B cell (primary cell): ENCODE results near the gene SOAT2. TPM values are rescaled to one million over a fixed set of nuclear protein-coding genes. Genes with fewer than 3 reads are reported as not detected.

Source experiments
- ATAC-seq: fragments of 200-7000 bp; cut with Tn5 transposase; one replicate; pipeline ENCODE4 v1.10.0; 2021; ENCODE audit warnings: low read depth, mild to moderate bottlenecking, moderate number of reproducible peaks, moderate library complexity
- CTCF ChIA-PET: fragments of 350-600 bp; sonication (Branson Sonifier 250); formaldehyde crosslinking; loops from one replicate; lab custom pipeline; 2021; ENCODE audit warnings: antibody characterized with exemption, inconsistent platforms; lab: Charles Lee
- POLR2A ChIA-PET: fragments of 350-600 bp; sonication (Branson Sonifier 250); formaldehyde crosslinking; loops from one replicate; lab custom pipeline; 2021; ENCODE audit warnings: antibody characterized with exemption; lab: Charles Lee
- DNase-seq: peaks from one replicate; pipeline ENCODE4 v3.0.0; 2013
- H2AFZ ChIP-seq: 2 replicates; pipeline ENCODE4 v1.6.1; 2012; ENCODE audit warnings: mild to moderate bottlenecking, low read depth, low read length; ENCODE audit not compliant: insufficient read depth, poor library complexity, severe bottlenecking
- H3K27ac ChIP-seq, 2 donors: 1 replicate in 1 of 2; 2 replicates in 1 of 2; pipeline ENCODE4 v1.5.1; 2012 to 2013; ENCODE audit warnings: low read length in 2 of 2, mild to moderate bottlenecking in 2 of 2, moderate library complexity in 1 of 2
- H3K27me3 ChIP-seq, 4 experiments: fragments of 200-600 bp in 1 of 4; sonication (generic) in 1 of 4; replicated peaks in 1 of 4; 1 replicate in 2 of 4; 2 replicates in 2 of 4; pipeline versions ENCODE4 v1.6.1 to v1.7.0; 2013 to 2016; ENCODE audit warnings: low read length in 3 of 4, mild to moderate bottlenecking in 2 of 4, mixed read lengths in 1 of 4, moderate library complexity in 1 of 4; ENCODE audit not compliant: insufficient read depth in 4 of 4, control insufficient read depth in 3 of 4; ENCODE audit errors: control extremely low read depth in 1 of 4
- H3K36me3 ChIP-seq, 2 experiments: replicated peaks in 1 of 2; 1 replicate in 1 of 2; 2 replicates in 1 of 2; pipeline versions ENCODE4 v1.6.1 to v1.7.1; 2013; ENCODE audit warnings: low read length in 1 of 2; ENCODE audit not compliant: insufficient read depth in 2 of 2, control insufficient read depth in 1 of 2; ENCODE audit errors: control extremely low read depth in 1 of 2, extremely low read depth in 1 of 2
- H3K4me1 ChIP-seq, 2 donors: fragments of 200-600 bp in 1 of 2; sonication (generic) in 1 of 2; 1 replicate in 1 of 2; 2 replicates in 1 of 2; pipeline versions ENCODE4 v1.5.1 to v1.6.1; 2013 to 2017; ENCODE audit warnings: low read length in 2 of 2; ENCODE audit not compliant: control insufficient read depth in 2 of 2, insufficient read depth in 2 of 2
- H3K4me2 ChIP-seq: replicated peaks from 2 replicates; pipeline ENCODE3; 2012; ENCODE audit warnings: mild to moderate bottlenecking, low read depth, low read length; ENCODE audit not compliant: poor library complexity, severe bottlenecking
- H3K4me3 ChIP-seq, 5 experiments: fragments of 200-600 bp in 1 of 5; sonication (generic) in 1 of 5; 1 replicate in 3 of 5; 2 replicates in 2 of 5; pipeline versions ENCODE4 v1.5.1 to v1.7.0; 2011 to 2016; ENCODE audit warnings: low read length in 4 of 5, mild to moderate bottlenecking in 4 of 5, low read depth in 2 of 5, control low read depth in 1 of 5, moderate library complexity in 1 of 5; ENCODE audit not compliant: insufficient read depth in 1 of 5; ENCODE audit errors: control extremely low read depth in 1 of 5, extremely low read depth in 1 of 5
- H3K79me2 ChIP-seq: fragments of 200-600 bp; sonication (generic); one replicate; pipeline ENCODE4 v1.6.0; 2016; ENCODE audit warnings: low read length; ENCODE audit not compliant: control insufficient read depth, insufficient read depth
- H3K9ac ChIP-seq: fragments of 200-600 bp; sonication (generic); 2 replicates; pipeline ENCODE4 v1.6.1; 2017; ENCODE audit warnings: mild to moderate bottlenecking, low read length, moderate library complexity
- H3K9me3 ChIP-seq, 3 donors: one replicate each; pipeline versions ENCODE4 v1.6.1 to v1.7.1; 2013; ENCODE audit warnings: low read length in 2 of 3; ENCODE audit not compliant: control insufficient read depth in 2 of 3, insufficient read depth in 1 of 3; ENCODE audit errors: control extremely low read depth in 1 of 3
- H4K20me1 ChIP-seq: 2 replicates; pipeline ENCODE4 v1.6.0; 2012; ENCODE audit warnings: mild to moderate bottlenecking, low read length; ENCODE audit not compliant: insufficient read depth, control insufficient read depth, poor library complexity, severe bottlenecking
- H3K27ac Mint-ChIP-seq: one replicate; pipeline ENCODE4 v1.8.0; 2021; ENCODE audit warnings: mixed read lengths
- H3K27me3 Mint-ChIP-seq: one replicate; pipeline ENCODE4 v1.8.0; 2021; ENCODE audit warnings: mixed read lengths
- H3K4me1 Mint-ChIP-seq: one replicate; pipeline ENCODE4 v1.8.0; 2021; ENCODE audit warnings: mixed read lengths
- H3K4me3 Mint-ChIP-seq: one replicate; pipeline ENCODE4 v1.8.0; 2021; ENCODE audit warnings: mixed read lengths
- H3K9me3 Mint-ChIP-seq: one replicate; pipeline ENCODE4 v1.8.0; 2022; ENCODE audit warnings: mixed read lengths; ENCODE audit not compliant: insufficient read depth
- CTCF ChIP-seq: fragments of 200-600 bp; IDR thresholded peaks from one replicate; pipeline ENCODE4 v1.8.0; 2022; ENCODE audit warnings: antibody characterized with exemption, mild to moderate bottlenecking
- EZH2 ChIP-seq: IDR thresholded peaks from 2 replicates; pipeline ENCODE4 v1.6.1; 2012; ENCODE audit warnings: borderline replicate concordance, low read depth, mild to moderate bottlenecking, moderate library complexity, low read length; ENCODE audit not compliant: insufficient read depth, poor library complexity, severe bottlenecking
- WGBS: methylation state at CpG from one replicate; pipeline ENCODE4 v1.1.5; 2013; ENCODE audit warnings: missing lambda C conversion rate; ENCODE audit not compliant: insufficient coverage; 5-methylcytosine and 5-hydroxymethylcytosine counted together
- intact Hi-C: fragments of 100-400 bp; cut with micrococcal nuclease; formaldehyde crosslinking; loops from one replicate; pipeline ENCODE4 v1.10.0; 2022
- polyA plus RNA-seq: library from polyadenylated mRNA; depleted of rRNA; stranded (reverse); fragments of >200 nt; gene quantifications from 2 replicates; pipeline ENCODE4 v1.2.3, GENCODE V29; 2012
- total RNA-seq, 2 donors: library from RNA; stranded (reverse); fragments of 120-200 nt in 1 of 2; gene quantifications; 1 replicate in 1 of 2; 2 replicates in 1 of 2; pipeline versions ENCODE4 v1.2.3 to v1.2.4, GENCODE V29; 2013 to 2022

Gene SOAT2
- total and polyA plus RNA-seq, 2 donors (not counting 1 experiment from before 2014, with no cell fraction given): 0.31 TPM; not detected in 1

- no peak overlapping the region for H3K27ac ChIP-seq
- H2AFZ ChIP-seq: peak overlapping the region; percentile 89
- H3K27me3 ChIP-seq: peaks cover 0 to 18% (median 7%) of the 10 kb centered on the region in 4 experiments
- no peaks in the 10 kb centered on the region for H4K20me1 ChIP-seq
- intact Hi-C loops: loop anchor here (5.0 kb wide), 1 partner anchor 46 kb away; the partner anchor contains the start of gene TNS2
- Mint-ChIP-seq H3K4me3 (peak overlapping the region; percentile 90), H3K27me3 (peaks cover 18% of the 10 kb centered on the region), H3K27ac (no peak overlapping the region), H3K9me3 (no peaks in the 10 kb centered on the region), H3K4me1 (peaks cover 37% of the 10 kb centered on the region)
- H3K4me3 ChIP-seq: peak overlapping the region in 4 of 5 experiments; percentile 51 to 69 (median 58)
- ChIA-PET CTCF (interaction anchor here (0.6 to 13.1 kb wide), 21 partner anchors 8 to 1301 kb away, joined by 3 to 344 read pairs (median 5); partner anchors contain the start of gene SPRYD3), POLR2A (interaction anchor here (0.8 to 2.6 kb wide), 3 partner anchors 12 to 44 kb away, joined by 3 to 11 read pairs (median 4); partner anchors contain the start of gene SPRYD3)
- peaks cover 30 to 40% of the 10 kb centered on the region in 2 donors for H3K4me1 ChIP-seq
- H3K9me3 ChIP-seq: no peaks in the 10 kb centered on the region
- no peaks in the 10 kb centered on the region for H3K79me2 ChIP-seq
- peak overlapping the region; percentile 100 for H3K4me2 ChIP-seq
- no peaks in the 10 kb centered on the region for H3K36me3 ChIP-seq
- WGBS: 71% methylated on average over 6 of the region's 13 CpGs
- TF ChIP-seq EZH2 (no peak), CTCF (no peak)
- no peak for ATAC-seq
- H3K9ac ChIP-seq: peak overlapping the region; percentile 78
- DNase-seq: peak; percentile 16
Measured at GRCh38 chr12:53098354-53098981, 4.8 kb upstream of the SOAT2 start.
